Osteoblast (primary cell): Measurements from ENCODE around the gene NKD2. TPM values are rescaled to one million over a fixed set of nuclear protein-coding genes. Genes with fewer than 3 reads are reported as not detected.

Source experiments
- DNase-seq: peaks from one replicate; pipeline ENCODE4 v3.0.0; 2011; ENCODE audit warnings: low spot score, mixed read lengths; ENCODE audit not compliant: insufficient read length; ENCODE audit errors: missing footprints
- H2AFZ ChIP-seq: 2 replicates; pipeline ENCODE4 v1.6.0; 2011; ENCODE audit warnings: mild to moderate bottlenecking, low read length
- H3K27ac ChIP-seq: 2 replicates; pipeline ENCODE4 v1.5.1; 2011; ENCODE audit warnings: mild to moderate bottlenecking, low read depth, low read length, moderate library complexity
- H3K27me3 ChIP-seq: 2 replicates; pipeline ENCODE4 v1.6.0; 2012; ENCODE audit warnings: mild to moderate bottlenecking, control low read depth, inconsistent platforms, low read length, moderate library complexity; ENCODE audit not compliant: insufficient read depth
- H3K36me3 ChIP-seq: 2 replicates; pipeline ENCODE4 v1.5.1; 2011; ENCODE audit warnings: mild to moderate bottlenecking, low read length, control low read depth, moderate library complexity; ENCODE audit not compliant: insufficient read depth
- H3K4me1 ChIP-seq: 2 replicates; pipeline ENCODE4 v1.5.1; 2011; ENCODE audit warnings: mild to moderate bottlenecking, low read length, control low read depth, moderate library complexity; ENCODE audit not compliant: insufficient read depth
- H3K4me2 ChIP-seq: 2 replicates; pipeline ENCODE4 v1.6.0; 2011; ENCODE audit warnings: mild to moderate bottlenecking, low read length; ENCODE audit not compliant: insufficient read depth
- H3K4me3 ChIP-seq: fragments of 200-600 bp; sonication (generic); 3 replicates; pipeline ENCODE4 v1.5.1; 2012; ENCODE audit warnings: mild to moderate bottlenecking, low read length, inconsistent platforms; ENCODE audit not compliant: insufficient read depth
- H3K79me2 ChIP-seq: 2 replicates; pipeline ENCODE4 v1.6.0; 2012; ENCODE audit warnings: mild to moderate bottlenecking, low read length, control low read depth, inconsistent platforms; ENCODE audit not compliant: insufficient read depth
- H3K9me3 ChIP-seq: 2 replicates; pipeline ENCODE4 v1.5.1; 2011; ENCODE audit warnings: low read depth, low read length, control low read depth
- H4K20me1 ChIP-seq: 2 replicates; pipeline ENCODE4 v1.6.0; 2012; ENCODE audit warnings: mild to moderate bottlenecking, low read length, control low read depth; ENCODE audit not compliant: insufficient read depth
- total RNA-seq: library from RNA; depleted of rRNA; stranded (reverse); fragments of >200 nt; gene quantifications from 2 replicates; pipeline ENCODE4 v1.2.3, GENCODE V29; 2012
- TF ChIP-seq, protein P1 (sequence below): IDR thresholded peaks from 2 replicates; pipeline ENCODE4 v1.5.1; 2011; ENCODE audit warnings: mild to moderate bottlenecking, low read depth, low read length, moderate library complexity; ENCODE audit errors: extremely low read depth

NKD2 gene
- total RNA-seq, 1 donor, result under 0.01 TPM

DNA sequence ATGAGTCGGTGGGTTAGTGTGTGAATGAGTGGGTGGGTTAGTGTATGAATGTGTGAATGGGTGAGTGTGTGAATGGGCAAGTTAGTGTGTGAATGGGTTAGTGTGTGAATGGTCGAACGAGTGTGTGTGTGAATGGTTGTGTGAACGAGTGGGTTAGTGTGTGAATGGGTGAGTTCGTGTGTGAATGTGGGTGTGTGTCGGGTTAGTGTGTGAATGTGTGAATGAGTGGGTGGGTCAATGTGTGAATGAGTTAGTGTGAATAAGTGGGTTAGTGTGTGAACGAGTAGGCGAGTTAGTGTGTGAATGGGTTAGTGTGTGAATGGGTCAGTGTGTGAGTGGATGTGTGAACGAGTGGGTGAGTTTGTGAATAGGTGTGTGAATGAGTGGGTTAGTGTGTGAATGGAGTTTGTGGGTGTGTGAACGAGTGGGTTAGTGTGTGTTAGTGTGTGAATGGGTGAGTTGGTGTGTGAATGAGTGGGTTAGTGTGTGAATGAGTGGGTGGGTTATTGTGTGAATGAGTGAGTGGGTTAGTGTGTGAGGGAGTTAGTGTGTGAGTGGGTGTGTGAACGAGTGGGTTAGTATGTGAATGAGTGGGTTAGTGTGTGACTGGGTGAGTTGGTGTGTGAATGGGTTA lies 38.8 kb downstream of the NKD2 start:
- TF ChIP-seq, protein P1, sequence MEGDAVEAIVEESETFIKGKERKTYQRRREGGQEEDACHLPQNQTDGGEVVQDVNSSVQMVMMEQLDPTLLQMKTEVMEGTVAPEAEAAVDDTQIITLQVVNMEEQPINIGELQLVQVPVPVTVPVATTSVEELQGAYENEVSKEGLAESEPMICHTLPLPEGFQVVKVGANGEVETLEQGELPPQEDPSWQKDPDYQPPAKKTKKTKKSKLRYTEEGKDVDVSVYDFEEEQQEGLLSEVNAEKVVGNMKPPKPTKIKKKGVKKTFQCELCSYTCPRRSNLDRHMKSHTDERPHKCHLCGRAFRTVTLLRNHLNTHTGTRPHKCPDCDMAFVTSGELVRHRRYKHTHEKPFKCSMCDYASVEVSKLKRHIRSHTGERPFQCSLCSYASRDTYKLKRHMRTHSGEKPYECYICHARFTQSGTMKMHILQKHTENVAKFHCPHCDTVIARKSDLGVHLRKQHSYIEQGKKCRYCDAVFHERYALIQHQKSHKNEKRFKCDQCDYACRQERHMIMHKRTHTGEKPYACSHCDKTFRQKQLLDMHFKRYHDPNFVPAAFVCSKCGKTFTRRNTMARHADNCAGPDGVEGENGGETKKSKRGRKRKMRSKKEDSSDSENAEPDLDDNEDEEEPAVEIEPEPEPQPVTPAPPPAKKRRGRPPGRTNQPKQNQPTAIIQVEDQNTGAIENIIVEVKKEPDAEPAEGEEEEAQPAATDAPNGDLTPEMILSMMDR, result no peak
- H3K27me3 ChIP-seq, result no peaks in the 10 kb centered on the region
- H3K9me3 ChIP-seq, result no peaks in the 10 kb centered on the region
- no peaks in the 10 kb centered on the region for H3K79me2 ChIP-seq
- no peaks in the 10 kb centered on the region for H4K20me1 ChIP-seq
- H3K4me3 ChIP-seq, result no peak overlapping the region
- no peaks in the 10 kb centered on the region for H3K36me3 ChIP-seq
- no peaks in the 10 kb centered on the region for H3K4me1 ChIP-seq
- DNase-seq, result no peak
- no peak overlapping the region for H3K27ac ChIP-seq
- H3K4me2 ChIP-seq, result no peak overlapping the region
- no peak overlapping the region for H2AFZ ChIP-seq

DNA sequence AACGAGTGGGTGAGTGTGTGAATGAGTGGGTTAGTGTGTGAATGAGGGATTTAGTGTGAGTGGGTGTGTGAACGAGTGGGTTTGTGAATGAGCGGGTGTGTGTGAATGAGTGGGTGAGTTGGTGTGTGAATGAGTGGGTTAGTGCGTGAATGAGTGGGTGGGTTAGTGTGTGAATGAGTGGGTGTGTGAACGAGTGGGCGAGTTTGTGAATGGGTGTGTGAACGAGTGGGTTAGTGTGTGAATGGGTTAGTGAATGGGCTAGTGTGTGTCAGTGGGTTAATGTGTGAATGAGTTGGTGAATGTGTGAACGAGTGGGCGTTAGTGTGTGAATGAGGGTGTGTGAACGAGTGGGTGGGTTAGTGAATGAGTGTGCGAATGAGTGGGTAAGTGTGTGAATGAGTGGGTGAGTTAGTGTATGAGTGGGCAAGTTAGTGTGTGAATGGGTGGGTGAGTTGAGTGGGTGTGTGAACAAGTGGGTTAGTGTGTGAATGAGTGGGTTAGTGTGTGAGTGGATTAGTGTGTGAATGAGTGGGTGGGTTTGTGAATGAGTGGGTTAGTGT lies 39.6 kb downstream of the NKD2 start:
- Histone ChIP-seq H3K27ac (no peak overlapping the region), H3K4me3 (no peak overlapping the region), H3K79me2 (no peaks in the 10 kb centered on the region), H2AFZ (no peak overlapping the region), H4K20me1 (no peaks in the 10 kb centered on the region), H3K4me1 (no peaks in the 10 kb centered on the region), H3K4me2 (no peak overlapping the region), H3K9me3 (no peaks in the 10 kb centered on the region), H3K27me3 (no peaks in the 10 kb centered on the region), H3K36me3 (no peaks in the 10 kb centered on the region)
- TF ChIP-seq, protein P1, result no peak
- DNase-seq, result no peak

DNA sequence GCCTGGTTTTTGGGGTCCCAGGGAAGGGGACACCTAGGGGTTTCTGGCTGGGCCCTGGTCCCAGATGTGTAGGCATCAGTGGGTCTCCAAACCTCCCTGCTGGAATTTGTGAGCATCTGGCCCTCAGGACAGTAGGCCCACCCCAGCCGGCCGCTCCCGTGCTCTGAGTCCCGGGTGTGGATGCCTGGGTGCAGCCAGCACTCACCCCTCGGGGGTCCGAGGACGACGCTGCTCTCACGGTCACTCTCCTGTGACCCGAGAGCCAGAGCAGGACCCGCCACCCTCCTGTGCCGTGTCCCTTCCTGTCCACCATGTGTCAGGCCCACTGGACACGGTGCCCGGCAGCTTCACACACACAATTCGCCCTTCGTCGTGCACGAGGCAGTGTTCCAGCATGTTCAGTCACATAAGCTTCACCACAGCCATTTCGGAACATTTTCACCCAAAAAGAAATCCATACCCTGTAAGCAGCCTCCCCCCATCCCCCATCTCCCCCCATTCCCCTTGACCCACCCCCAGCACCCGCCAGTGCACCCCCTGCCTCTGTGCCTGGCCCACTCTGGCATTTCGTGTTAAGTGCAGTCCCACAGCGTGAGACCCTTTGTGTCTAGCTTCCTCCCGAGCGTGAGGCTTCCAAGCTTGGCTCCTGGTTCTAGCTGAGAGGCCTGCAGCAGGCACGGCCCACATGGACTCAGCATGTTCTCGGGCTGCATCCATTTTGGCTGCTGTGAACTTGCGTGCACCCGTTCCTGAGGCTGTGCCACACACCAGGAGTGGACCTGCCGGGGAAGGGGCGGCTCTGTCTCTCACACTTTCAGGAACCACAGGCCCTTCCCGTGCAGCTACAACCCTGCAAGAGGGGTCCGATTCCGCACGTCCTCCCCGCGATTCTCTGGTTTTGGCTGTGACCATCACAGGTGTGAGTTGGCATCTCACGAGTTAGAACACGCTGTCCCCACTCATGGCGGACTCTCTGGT lies 40.5 kb downstream of the NKD2 start:
- no peaks in the 10 kb centered on the region for H3K27me3 ChIP-seq
- TF ChIP-seq, protein P1, result no peak
- H3K4me2 ChIP-seq, result no peak overlapping the region
- no peaks in the 10 kb centered on the region for H3K79me2 ChIP-seq
- H3K4me3 ChIP-seq, result no peak overlapping the region
- no peaks in the 10 kb centered on the region for H3K4me1 ChIP-seq
- no peak overlapping the region for H2AFZ ChIP-seq
- H3K36me3 ChIP-seq, result no peaks in the 10 kb centered on the region
- H3K9me3 ChIP-seq, result no peaks in the 10 kb centered on the region
- peak; percentile 82 for DNase-seq
- H4K20me1 ChIP-seq, result no peaks in the 10 kb centered on the region
- H3K27ac ChIP-seq, result no peak overlapping the region
